Measurements from ENCODE around the gene APBB1.
"Not testable (repeated sequence)": the region's sequence is repeated elsewhere in the genome, so short reads cannot be mapped to it uniquely, and the experiment has no call there.

The APBB1 gene

GRCh38 chr11:6417907-6418556 is 862 bp downstream of the APBB1 start:
- no peak for DNase-seq (ENCODE audit: low read depth in 2 of 2)

GRCh38 chr11:6415797-6416196 is 3.1 kb downstream of the APBB1 start:
- no peak for DNase-seq (ENCODE audit: low read depth in 2 of 2)

GRCh38 chr11:6414874-6415328 is 4.0 kb downstream of the APBB1 start:
- DNase-seq (ENCODE audit: low read depth in 2 of 2): no peak

- DNase-seq (ENCODE audit: low read depth in 2 of 2): peak; percentile 44 to 51
These were observed 5.1 kb downstream of the APBB1 start for GRCh38 chr11:6413791-6414201.

- DNase-seq (ENCODE audit: low read depth in 2 of 2): no peak
These were observed 7.3 kb downstream of the APBB1 start for GRCh38 chr11:6411594-6412031.

- no peak for DNase-seq (ENCODE audit: low read depth in 2 of 2)
These were observed 8.0 kb downstream of the APBB1 start for GRCh38 chr11:6410695-6411430.

GRCh38 chr11:6406370-6406769 is 12.5 kb downstream of the APBB1 start:
- DNase-seq (ENCODE audit: low read depth in 2 of 2): no peak

- no peak for DNase-seq (ENCODE audit: low read depth in 2 of 2)
These were observed 13.0 kb downstream of the APBB1 start for GRCh38 chr11:6405846-6406245.

- no peak for DNase-seq (ENCODE audit: low read depth in 2 of 2)
These were observed 13.7 kb downstream of the APBB1 start for GRCh38 chr11:6405052-6405667.

GRCh38 chr11:6404342-6405051 is 14.4 kb downstream of the APBB1 start:
- no peak for DNase-seq (ENCODE audit: low read depth in 2 of 2)

GRCh38 chr11:6403539-6403938 is 15.4 kb downstream of the APBB1 start:
- no peak for DNase-seq (ENCODE audit: low read depth in 2 of 2)

GRCh38 chr11:6402561-6402981 is 16.3 kb downstream of the APBB1 start:
- DNase-seq (ENCODE audit: low read depth in 2 of 2): peak in 1 of 2 donors; percentile 50

GRCh38 chr11:6402061-6402470 is 16.8 kb downstream of the APBB1 start:
- no peak for DNase-seq (ENCODE audit: low read depth in 2 of 2)

GRCh38 chr11:6401464-6401863 is 17.4 kb downstream of the APBB1 start:
- DNase-seq (ENCODE audit: low read depth in 2 of 2): no peak

GRCh38 chr11:6400431-6401345 is 18.2 kb downstream of the APBB1 start:
- DNase-seq (ENCODE audit: low read depth in 2 of 2): no peak

- no peak for DNase-seq (ENCODE audit: low read depth in 2 of 2)
These were observed 21.3 kb downstream of the APBB1 start for GRCh38 chr11:6397636-6398035.

GRCh38 chr11:6397156-6397555 is 21.7 kb downstream of the APBB1 start:
- no peak for DNase-seq (ENCODE audit: low read depth in 2 of 2)

GRCh38 chr11:6395470-6396060 is 23.3 kb downstream of the APBB1 start:
- no peak for DNase-seq (ENCODE audit: low read depth in 2 of 2)

- no peak for DNase-seq (ENCODE audit: low read depth in 2 of 2)
These were observed 24.8 kb downstream of the APBB1 start for GRCh38 chr11:6393989-6394670.

- DNase-seq (ENCODE audit: low read depth in 2 of 2): not testable (repeated sequence)
These were observed 26.6 kb downstream of the APBB1 start for GRCh38 chr11:6392251-6392650.
